Muscle of arm (tissue), 12 donors: Measurements from ENCODE around the gene DPF3. TPM values are rescaled to one million over a fixed set of nuclear protein-coding genes. Genes with fewer than 3 reads are reported as not detected.

Experiments
- polyA plus RNA-seq, 12 donors: library from polyadenylated mRNA; unstranded; fragments of 120-200 nt; gene quantifications; one replicate each; pipeline ENCODE4 v1.2.1, GENCODE V29; 2013; ENCODE audit not compliant: insufficient read length in 12 of 12

The DPF3 gene
- polyA plus RNA-seq, 12 donors, result 1.7 to 16.8 (median 5.1) TPM; not detected in 1

Other genes with a start within 250 kb of the DPF3 start
- gene DCAF4, start 32.4 kb upstream of the DPF3 start, polyA plus RNA-seq, result 10 to 100 TPM in 9 of 12 donors, 1 to 10 TPM in 2, not detected in 1; 7.7 to 16.1 (median 11.2) TPM
- gene ZFYVE1, start 133.0 kb upstream of the DPF3 start, polyA plus RNA-seq, result 10 to 100 TPM in 10 of 12 donors, 1 to 10 TPM in 1, not detected in 1; 9.3 to 15.4 (median 13.4) TPM
- gene RBM25, start 164.4 kb upstream of the DPF3 start, polyA plus RNA-seq, result 100 to 1,000 TPM in 4 of 12 donors, 10 to 100 TPM in 7, not detected in 1; 61.7 to 176 (median 90.9) TPM
- gene PSEN1, start 242.4 kb upstream of the DPF3 start, polyA plus RNA-seq, result 10 to 100 TPM in 11 of 12 donors, not detected in 1; 29.2 to 46.9 (median 35.5) TPM